ENCODE results near the gene SLC8A3. TPM values are rescaled to one million over a fixed set of nuclear protein-coding genes. Genes with fewer than 3 reads are reported as not detected.

The SLC8A3 gene
- total and polyA plus RNA-seq, 10 of the 15 experiments (the other 5 are each of a cell fraction or from before 2014, with no cell fraction given), result 0.04 to 0.17 (median 0.13) TPM; not detected in 3

DNA sequence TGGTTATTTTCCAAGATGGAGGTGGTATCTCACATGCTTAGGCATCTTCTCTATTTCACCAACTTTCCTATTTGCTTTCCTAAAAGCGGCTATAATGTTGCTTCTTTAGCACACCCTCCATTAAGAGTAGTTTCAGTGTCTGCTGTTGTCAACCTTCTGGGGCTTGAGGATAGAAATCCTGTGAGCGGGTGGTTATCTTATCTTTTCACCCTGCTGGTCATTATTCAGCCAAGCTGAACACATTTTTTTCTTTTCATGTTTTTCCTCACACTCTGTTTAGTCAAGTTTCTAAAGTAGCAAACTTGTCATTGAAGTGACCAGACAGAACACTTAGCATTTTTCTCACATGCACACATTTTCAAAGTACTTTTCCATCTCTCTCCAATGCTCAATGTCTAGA lies 104.5 kb downstream of the SLC8A3 start:
- in situ Hi-C loops (cut with MboI), result no loop called here
- ChIA-PET SMC1A (ENCODE audit: uncharacterized antibody, unreplicated experiment) (no interaction called here), CTCF (interaction anchor here (2.5 kb wide), 1 partner anchor 11 kb away, joined by 9 read pairs; no protein-coding TSS in a partner anchor)

More for the DNA sequence above, 104.5 kb downstream of the SLC8A3 start:
- no peak overlapping the region for H2AFZ ChIP-seq (ENCODE audit: control insufficient read depth, low read depth, low read length)
- H3K4me1 ChIP-seq (ENCODE audit: control insufficient read depth, insufficient read depth, low read length), result no peaks in the 10 kb centered on the region
- H4K20me1 ChIP-seq (ENCODE audit: control insufficient read depth, insufficient read depth), result no peaks in the 10 kb centered on the region
- intact Hi-C loops (cut with micrococcal nuclease; ENCODE audit: unreplicated experiment), result no loop called here
- H3K4me2 ChIP-seq (ENCODE audit: control insufficient read depth, insufficient read depth), result no peak overlapping the region
- 29% methylated on average over 2 of the region's 2 CpGs for WGBS (ENCODE audit: insufficient coverage, insufficient replicate concordance, low lambda C conversion rate, missing lambda C conversion rate)
- H3K4me3 ChIP-seq, result no peak overlapping the region
- peaks cover 0 to 5% of the 10 kb centered on the region in 2 experiments; a peak in 2 of 4 replicates for H3K27me3 ChIP-seq (replicated peaks in 1 of 2; ENCODE audit: control insufficient read depth in 2 of 2, insufficient read depth in 2 of 2, low read length in 1 of 2)
- no peak for DNase-seq (ENCODE audit: low read depth, low spot score)
- FAIRE-seq, result no peak
- POLR2A ChIA-PET, result no interaction called here
- no TSS peak for BruUV-seq (replicated peaks)
- H3K9me3 ChIP-seq (replicated peaks; ENCODE audit: control insufficient read depth, insufficient read depth, low read length), result no peaks in the 10 kb centered on the region
- no peaks in the 10 kb centered on the region for H3K36me3 ChIP-seq (ENCODE audit: control insufficient read depth in 2 of 2, insufficient read depth in 2 of 2, low read length in 1 of 2)
- no peak overlapping the region for H3K27ac ChIP-seq (ENCODE audit: control insufficient read depth, insufficient read depth)
- TF ChIP-seq, protein P1, sequence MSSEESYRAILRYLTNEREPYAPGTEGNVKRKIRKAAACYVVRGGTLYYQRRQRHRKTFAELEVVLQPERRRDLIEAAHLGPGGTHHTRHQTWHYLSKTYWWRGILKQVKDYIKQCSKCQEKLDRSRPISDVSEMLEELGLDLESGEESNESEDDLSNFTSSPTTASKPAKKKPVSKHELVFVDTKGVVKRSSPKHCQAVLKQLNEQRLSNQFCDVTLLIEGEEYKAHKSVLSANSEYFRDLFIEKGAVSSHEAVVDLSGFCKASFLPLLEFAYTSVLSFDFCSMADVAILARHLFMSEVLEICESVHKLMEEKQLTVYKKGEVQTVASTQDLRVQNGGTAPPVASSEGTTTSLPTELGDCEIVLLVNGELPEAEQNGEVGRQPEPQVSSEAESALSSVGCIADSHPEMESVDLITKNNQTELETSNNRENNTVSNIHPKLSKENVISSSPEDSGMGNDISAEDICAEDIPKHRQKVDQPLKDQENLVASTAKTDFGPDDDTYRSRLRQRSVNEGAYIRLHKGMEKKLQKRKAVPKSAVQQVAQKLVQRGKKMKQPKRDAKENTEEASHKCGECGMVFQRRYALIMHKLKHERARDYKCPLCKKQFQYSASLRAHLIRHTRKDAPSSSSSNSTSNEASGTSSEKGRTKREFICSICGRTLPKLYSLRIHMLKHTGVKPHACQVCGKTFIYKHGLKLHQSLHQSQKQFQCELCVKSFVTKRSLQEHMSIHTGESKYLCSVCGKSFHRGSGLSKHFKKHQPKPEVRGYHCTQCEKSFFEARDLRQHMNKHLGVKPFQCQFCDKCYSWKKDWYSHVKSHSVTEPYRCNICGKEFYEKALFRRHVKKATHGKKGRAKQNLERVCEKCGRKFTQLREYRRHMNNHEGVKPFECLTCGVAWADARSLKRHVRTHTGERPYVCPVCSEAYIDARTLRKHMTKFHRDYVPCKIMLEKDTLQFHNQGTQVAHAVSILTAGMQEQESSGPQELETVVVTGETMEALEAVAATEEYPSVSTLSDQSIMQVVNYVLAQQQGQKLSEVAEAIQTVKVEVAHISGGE (CRISPR knock-in tag; IDR thresholded peaks at IDR 0.05), result no peak
- TF ChIP-seq NR2F1 (conservative IDR thresholded peaks at IDR 0.05), result no peak
- no peak for TF ChIP-seq EED (IDR thresholded peaks at IDR 0.05; ENCODE audit: low read depth)
- TF ChIP-seq ESRRA (IDR thresholded peaks at IDR 0.05; ENCODE audit: low read length), result no peak
- TF ChIP-seq, protein P2, sequence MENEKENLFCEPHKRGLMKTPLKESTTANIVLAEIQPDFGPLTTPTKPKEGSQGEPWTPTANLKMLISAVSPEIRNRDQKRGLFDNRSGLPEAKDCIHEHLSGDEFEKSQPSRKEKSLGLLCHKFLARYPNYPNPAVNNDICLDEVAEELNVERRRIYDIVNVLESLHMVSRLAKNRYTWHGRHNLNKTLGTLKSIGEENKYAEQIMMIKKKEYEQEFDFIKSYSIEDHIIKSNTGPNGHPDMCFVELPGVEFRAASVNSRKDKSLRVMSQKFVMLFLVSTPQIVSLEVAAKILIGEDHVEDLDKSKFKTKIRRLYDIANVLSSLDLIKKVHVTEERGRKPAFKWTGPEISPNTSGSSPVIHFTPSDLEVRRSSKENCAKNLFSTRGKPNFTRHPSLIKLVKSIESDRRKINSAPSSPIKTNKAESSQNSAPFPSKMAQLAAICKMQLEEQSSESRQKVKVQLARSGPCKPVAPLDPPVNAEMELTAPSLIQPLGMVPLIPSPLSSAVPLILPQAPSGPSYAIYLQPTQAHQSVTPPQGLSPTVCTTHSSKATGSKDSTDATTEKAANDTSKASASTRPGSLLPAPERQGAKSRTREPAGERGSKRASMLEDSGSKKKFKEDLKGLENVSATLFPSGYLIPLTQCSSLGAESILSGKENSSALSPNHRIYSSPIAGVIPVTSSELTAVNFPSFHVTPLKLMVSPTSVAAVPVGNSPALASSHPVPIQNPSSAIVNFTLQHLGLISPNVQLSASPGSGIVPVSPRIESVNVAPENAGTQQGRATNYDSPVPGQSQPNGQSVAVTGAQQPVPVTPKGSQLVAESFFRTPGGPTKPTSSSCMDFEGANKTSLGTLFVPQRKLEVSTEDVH (IDR thresholded peaks at IDR 0.05; ENCODE audit: low read depth, partially characterized antibody), result no peak
- no peak for TF ChIP-seq CHD1 (IDR thresholded peaks at IDR 0.05; ENCODE audit: low read depth, low read length)
- TF ChIP-seq, protein P3, sequence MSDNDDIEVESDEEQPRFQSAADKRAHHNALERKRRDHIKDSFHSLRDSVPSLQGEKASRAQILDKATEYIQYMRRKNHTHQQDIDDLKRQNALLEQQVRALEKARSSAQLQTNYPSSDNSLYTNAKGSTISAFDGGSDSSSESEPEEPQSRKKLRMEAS (IDR thresholded peaks at IDR 0.05; ENCODE audit: low read depth, low read length), result no peak
- no peak for TF ChIP-seq ETV6 (conservative IDR thresholded peaks at IDR 0.05 in 1 of 2, IDR thresholded peaks at IDR 0.05 in 1 of 2; ENCODE audit: borderline replicate concordance in 1 of 2, low read depth in 1 of 2)
- TF ChIP-seq TAF1 (IDR thresholded peaks at IDR 0.05; ENCODE audit: borderline replicate concordance, low read depth, low read length), result no peak
- H3K79me2 ChIP-seq (ENCODE audit: control insufficient read depth, insufficient read depth, low read length), result no peaks in the 10 kb centered on the region
- RAD21 ChIA-PET (ENCODE audit: unreplicated experiment), result no interaction called here
- no peak overlapping the region for H3K9ac ChIP-seq (ENCODE audit: control insufficient read depth, insufficient read depth, low read length)
- no peak for ATAC-seq
